GM19438 (cell line): ENCODE results near the gene ULK2.
"Not testable (repeated sequence)": the region's sequence is repeated elsewhere in the genome, so short reads cannot be mapped to it uniquely, and the experiment has no call there.

Experiments
- ATAC-seq: cut with Tn5 transposase; IDR thresholded peaks from one replicate; pipeline ENCODE4 v1.9.1; 2021; ENCODE audit warnings: low read depth; ENCODE audit not compliant: unreplicated experiment

The ULK2 gene

DNA sequence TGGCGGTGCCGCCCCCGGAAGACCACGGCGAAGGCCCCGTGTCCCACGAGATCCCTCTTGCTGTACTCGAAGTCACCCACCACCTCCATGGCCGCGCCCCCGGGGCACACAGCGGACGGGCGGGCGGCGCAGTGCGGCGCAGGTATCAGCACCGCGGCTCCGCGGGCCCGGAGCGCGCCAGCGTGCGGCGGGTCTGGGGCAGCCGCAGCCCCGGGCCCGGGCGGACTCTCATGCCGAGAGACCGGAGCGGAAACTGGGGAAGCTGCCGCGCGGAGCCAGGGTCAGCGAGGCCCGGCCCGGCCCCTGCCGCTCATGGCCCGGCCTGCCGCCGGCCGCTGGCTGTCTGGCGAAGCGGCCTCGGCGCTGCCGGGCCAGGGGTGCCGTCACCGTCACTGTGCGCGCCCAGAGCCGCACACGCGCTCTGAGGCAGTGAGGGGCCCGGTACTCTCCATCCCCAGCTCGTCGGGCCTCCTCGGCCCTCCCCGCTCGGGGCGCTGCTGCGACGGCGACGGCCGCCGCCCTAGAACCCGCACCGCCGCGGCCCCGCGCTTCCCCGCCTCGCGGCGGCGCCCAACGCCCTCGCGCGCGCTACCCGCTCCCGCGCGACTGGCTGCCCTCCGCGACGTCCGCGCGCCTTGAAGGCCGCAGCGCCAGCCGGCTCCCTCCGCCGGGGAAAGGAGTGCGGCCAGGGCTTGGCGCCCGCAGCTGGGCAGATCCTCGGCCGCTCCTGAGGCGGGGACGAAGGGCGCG lies at the start of gene ULK2:
Gene ULK2 (minus strand): TSS at position 608 of the 750 bp plus-strand sequence. CDS start 519 bp downstream, at position 89.
- no peak for ATAC-seq

- no peak for ATAC-seq
Observed at GRCh38 chr17:19915245-19915978, 47.7 kb upstream of the ULK2 start.

DNA sequence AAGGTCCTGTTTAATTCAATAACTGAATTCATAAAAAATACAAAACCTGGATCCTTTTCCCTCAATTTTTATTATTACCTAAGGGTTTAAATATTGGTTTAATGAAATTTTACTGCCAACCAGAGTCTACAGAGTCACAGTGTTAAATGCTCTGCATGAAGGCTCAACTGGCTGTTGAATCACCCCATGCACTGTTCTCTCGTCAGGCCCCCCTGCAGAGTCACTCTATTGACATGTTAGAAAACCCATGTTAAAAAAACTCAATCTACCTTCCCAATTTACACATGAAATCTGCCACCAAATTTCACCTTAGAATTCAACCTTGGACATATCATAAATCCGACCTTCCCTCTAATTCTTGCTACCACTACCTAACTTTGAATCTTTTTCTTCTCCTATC lies 43.3 kb upstream of the ULK2 start:
- ATAC-seq: no peak

- ATAC-seq: no peak
Observed at GRCh38 chr17:19909139-19909538, 41.4 kb upstream of the ULK2 start.

DNA sequence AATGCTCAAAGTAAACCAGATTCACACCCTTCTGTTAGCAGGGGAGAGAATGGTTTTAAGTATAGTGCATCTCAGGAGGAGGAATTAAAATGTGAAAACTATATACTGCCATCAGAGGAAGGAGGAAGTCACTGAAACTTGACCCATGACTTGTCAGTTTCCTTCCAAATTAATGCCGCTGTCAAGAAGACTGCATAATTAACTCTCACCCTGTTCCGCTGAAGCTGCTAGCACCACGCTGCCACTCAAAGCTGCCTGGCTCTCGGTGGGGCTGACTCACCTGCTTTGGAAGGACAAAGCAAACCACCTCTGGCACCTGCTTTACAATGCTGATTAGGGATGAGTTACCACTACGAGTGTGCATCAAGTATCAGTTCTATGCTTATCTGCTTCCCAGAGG lies 37.8 kb upstream of the ULK2 start:
- no peak for ATAC-seq

GRCh38 chr17:19904924-19905323 lies 37.2 kb upstream of the ULK2 start:
- ATAC-seq: no peak

GRCh38 chr17:19904412-19904811 lies 36.7 kb upstream of the ULK2 start:
- ATAC-seq: no peak

GRCh38 chr17:19900809-19901208 lies 33.1 kb upstream of the ULK2 start:
- no peak for ATAC-seq

DNA sequence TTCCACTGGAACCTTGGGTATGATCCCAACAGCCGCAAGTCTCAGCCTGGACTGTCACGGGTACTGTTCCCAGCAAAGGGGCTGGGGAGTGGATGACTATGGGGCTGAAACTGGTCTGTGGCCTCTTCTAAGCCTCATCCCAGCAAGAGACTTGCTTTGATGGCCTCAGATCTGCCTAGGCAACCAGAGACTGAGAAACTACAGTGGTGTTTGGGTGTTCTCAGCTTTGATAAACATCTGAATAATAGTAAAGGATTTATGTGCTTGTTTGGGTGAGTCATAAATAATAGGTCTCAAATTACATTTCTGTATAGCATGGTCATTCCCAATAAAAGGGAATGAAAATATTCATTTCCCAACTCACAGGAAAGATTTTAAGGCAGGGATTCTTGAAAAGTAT lies 30.2 kb upstream of the ULK2 start:
- no peak for ATAC-seq

- ATAC-seq: no peak
Observed at GRCh38 chr17:19897090-19897837, 29.5 kb upstream of the ULK2 start.

- ATAC-seq: no peak
Observed at GRCh38 chr17:19896679-19897078, 28.9 kb upstream of the ULK2 start.

DNA sequence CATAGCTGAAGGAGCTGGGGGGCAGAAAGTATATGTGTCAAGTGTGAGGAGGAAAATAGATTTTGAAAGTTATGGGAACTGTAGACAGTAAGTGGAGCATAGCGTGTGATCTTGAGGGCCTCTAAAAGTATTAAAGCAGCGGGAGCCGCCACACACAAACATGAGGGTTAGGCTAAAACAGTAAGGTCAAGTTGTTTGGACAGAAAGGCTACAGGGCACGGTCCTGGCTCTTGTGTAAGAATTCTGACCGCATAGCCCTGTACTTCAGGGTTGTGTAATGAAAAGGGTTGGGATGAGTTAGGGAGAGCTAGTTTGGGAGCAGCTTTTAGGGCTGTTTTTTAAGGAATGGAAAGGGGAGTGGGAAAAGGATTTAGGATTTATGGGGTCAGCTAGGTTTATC lies 22.8 kb upstream of the ULK2 start:
- ATAC-seq: not testable (repeated sequence)

DNA sequence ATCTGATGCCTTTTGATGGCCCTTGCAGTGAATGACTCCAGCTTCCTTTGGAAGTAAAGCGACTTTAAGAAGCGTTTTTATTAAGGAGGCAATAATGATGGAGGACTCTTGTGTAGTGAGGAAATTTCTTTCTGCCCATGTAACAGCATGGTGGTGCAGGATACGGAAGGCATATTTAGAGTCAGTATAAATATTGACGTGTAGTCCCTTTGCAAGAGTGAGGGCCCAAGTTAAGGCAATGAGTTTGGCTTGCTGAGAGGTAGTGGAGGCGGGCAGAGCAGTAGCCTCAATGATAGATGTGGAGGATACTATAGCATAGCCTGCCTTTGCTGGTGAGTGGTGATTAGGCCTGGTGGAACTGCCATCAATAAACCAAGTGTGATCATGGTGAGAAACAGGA lies 22.3 kb upstream of the ULK2 start:
- not testable (repeated sequence) for ATAC-seq

GRCh38 chr17:19886116-19886515 lies 18.4 kb upstream of the ULK2 start:
- no peak for ATAC-seq

DNA sequence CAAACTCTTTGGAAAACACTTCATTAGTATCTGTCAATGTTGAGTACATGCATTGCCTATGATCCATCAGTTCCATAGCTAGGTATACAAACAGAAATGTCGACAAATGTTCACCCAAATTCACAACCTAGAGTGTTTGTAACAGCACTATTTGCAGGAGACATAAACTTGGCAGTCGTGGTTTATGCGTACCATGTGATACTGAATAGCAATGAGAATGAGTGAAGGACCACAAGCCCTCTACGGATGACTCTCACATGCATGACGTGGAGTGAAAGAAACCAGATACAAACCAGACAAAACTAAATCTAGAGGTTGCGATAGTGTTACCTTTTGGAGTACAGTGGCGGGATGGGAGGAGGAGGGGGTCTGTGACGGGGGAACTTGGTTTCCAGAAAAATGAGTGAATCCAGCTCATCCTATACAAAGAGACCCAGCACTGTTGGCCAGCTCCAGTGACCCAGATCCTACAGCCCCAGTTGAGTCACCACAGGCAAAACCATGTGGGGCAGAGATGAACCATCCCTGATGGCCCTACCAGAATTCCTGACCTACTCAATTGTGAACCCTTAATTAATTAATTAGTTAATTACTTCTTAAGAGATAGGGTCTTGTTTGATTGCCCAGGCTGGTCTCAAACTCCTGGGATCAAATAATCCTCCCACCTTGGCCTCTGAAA lies 15.9 kb upstream of the ULK2 start:
- no peak for ATAC-seq

- ATAC-seq: no peak
Observed at GRCh38 chr17:19880393-19880792, 12.7 kb upstream of the ULK2 start.

DNA sequence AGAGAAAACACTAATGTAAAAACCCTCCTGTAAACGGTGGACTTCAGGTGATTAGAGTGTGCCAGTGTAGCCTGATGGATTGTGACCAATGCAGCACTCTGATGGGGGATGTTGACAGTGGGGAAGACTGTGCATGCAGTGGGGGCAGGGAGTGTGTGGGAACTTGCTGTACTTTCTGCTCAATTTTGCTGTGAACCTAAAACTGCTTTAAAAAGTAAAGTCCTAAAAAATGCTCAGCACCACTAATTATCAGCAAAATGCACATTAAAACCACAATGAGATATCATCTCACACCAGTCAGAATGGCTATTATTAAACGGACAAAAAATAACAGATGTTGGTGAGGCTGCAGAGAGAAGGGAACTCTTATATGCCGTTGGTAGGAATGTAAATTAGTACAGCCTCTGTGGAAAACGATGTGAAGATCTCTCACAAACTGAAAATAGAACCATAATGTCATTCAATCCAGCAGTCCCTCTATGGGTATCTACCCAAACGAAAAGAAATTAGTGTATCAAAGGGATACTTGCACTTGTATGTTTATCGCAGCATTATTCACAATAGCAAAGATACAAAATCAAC lies 9.7 kb upstream of the ULK2 start:
- ATAC-seq: no peak

- ATAC-seq: no peak
Observed at GRCh38 chr17:19876529-19877161, 8.9 kb upstream of the ULK2 start.

DNA sequence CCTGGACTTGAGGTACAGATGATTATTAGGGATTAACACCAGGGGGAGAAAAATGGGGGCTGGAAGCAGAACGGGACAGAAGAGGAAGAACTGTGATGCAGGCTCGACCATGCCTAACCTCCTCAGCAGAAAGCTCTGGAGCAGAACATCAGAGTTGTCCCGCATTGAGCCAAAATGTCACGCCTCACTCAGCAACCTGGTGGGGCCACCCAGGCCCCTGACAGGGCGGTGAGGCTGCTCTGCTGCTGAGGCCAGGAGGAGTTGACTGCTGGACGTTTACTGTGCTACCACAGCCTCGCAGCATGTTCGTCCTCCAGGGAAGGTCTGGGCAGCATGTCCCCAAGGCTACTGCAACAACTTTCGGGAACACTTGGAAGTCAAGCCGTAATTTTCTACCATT lies 6.5 kb upstream of the ULK2 start:
- ATAC-seq: no peak

GRCh38 chr17:19873346-19873745 lies 5.6 kb upstream of the ULK2 start:
- ATAC-seq: no peak
